Activated T-cell treated with anti-CD3 and anti-CD28 coated beads for 48 hours (primary cell): Measurements from ENCODE around the gene PVR.
"Not testable (repeated sequence)": the region's sequence is repeated elsewhere in the genome, so short reads cannot be mapped to it uniquely, and the experiment has no call there.

Experiments
- DNase-seq: peaks from one replicate; pipeline ENCODE4 v3.0.0-alpha.2; 2020; ENCODE audit warnings: low read depth

The PVR gene

GRCh38 chr19:44701228-44701627, 57.5 kb downstream of the PVR start:
- no peak for DNase-seq

GRCh38 chr19:44702551-44703176, 59.0 kb downstream of the PVR start:
- DNase-seq, result no peak

- no peak for DNase-seq
Measured at GRCh38 chr19:44703336-44704078, 59.8 kb downstream of the PVR start.

- no peak for DNase-seq
Measured at GRCh38 chr19:44704982-44705381, 61.3 kb downstream of the PVR start.

- no peak for DNase-seq
Measured at GRCh38 chr19:44705502-44706010, 61.8 kb downstream of the PVR start.

GRCh38 chr19:44706506-44707236, 63.0 kb downstream of the PVR start:
- no peak for DNase-seq

- no peak for DNase-seq
Measured at GRCh38 chr19:44707794-44708193, 64.1 kb downstream of the PVR start.

GRCh38 chr19:44708940-44709339, 65.2 kb downstream of the PVR start:
- no peak for DNase-seq

- DNase-seq, result not testable (repeated sequence)
Measured at GRCh38 chr19:44709434-44710266, 65.9 kb downstream of the PVR start.

- no peak for DNase-seq
Measured at GRCh38 chr19:44710483-44710882, 66.8 kb downstream of the PVR start.

- no peak for DNase-seq
Measured at GRCh38 chr19:44712864-44713515, 69.3 kb downstream of the PVR start.
